ENCODE measurements around the gene BTNL3.

The BTNL3 gene

GRCh38 chr5:181035991-181036815 lies 47.6 kb downstream of the BTNL3 start:
- Histone ChIP-seq H3K4me3 (ENCODE audit: low read depth, low read length) (no peak overlapping the region), H3K4me1 (ENCODE audit: control insufficient read depth, insufficient read depth, low read length) (no peaks in the 10 kb centered on the region), H3K9me3 (ENCODE audit: control insufficient read depth, insufficient read depth, low read depth, low read length) (no peaks in the 10 kb centered on the region), H3K27ac (ENCODE audit: extremely low read depth, low read depth, low read length) (no peak overlapping the region), H3K36me3 (ENCODE audit: control insufficient read depth in 2 of 2, insufficient read depth in 1 of 2, low read length in 2 of 2) (no peaks in the 10 kb centered on the region)
- TF ChIP-seq ZNF239 (tag by site-specific recombination; IDR thresholded peaks at IDR 0.05) (no peak), ZNF211 (tag by site-specific recombination; IDR thresholded peaks at IDR 0.05; ENCODE audit: low read depth) (no peak), ZNF404 (tag by site-specific recombination; IDR thresholded peaks at IDR 0.05) (no peak), ZNF302 (tag by site-specific recombination; IDR thresholded peaks at IDR 0.05; ENCODE audit: low read depth) (no peak), ZNF121 (tag by site-specific recombination; IDR thresholded peaks at IDR 0.05) (no peak), ZNF544 (tag by site-specific recombination; IDR thresholded peaks at IDR 0.05) (no peak), ZNF362 (tag by site-specific recombination; IDR thresholded peaks at IDR 0.05) (no peak), ZNF184 (tag by site-specific recombination; IDR thresholded peaks at IDR 0.05) (no peak), SETDB1 (IDR thresholded peaks at IDR 0.05; ENCODE audit: insufficient read length, low read length) (no peak), ZNF2 (tag by site-specific recombination; IDR thresholded peaks at IDR 0.05) (no peak), ZNF785 (tag by site-specific recombination; IDR thresholded peaks at IDR 0.05) (no peak)
- POLR2A ChIA-PET = no interaction called here
- CTCF ChIA-PET = no interaction called here

GRCh38 chr5:181036816-181037364 lies 48.2 kb downstream of the BTNL3 start:
- POLR2A ChIA-PET = no interaction called here

More at GRCh38 chr5:181036816-181037364, 48.2 kb downstream of the BTNL3 start:
- no peaks in the 10 kb centered on the region for H3K4me1 ChIP-seq (ENCODE audit: control insufficient read depth, insufficient read depth, low read length)
- no peaks in the 10 kb centered on the region for H3K9me3 ChIP-seq (ENCODE audit: control insufficient read depth, insufficient read depth, low read depth, low read length)
- CTCF ChIA-PET = no interaction called here
- TF ChIP-seq ZNF837 (tag by site-specific recombination; IDR thresholded peaks at IDR 0.05) (no peak), SP2 (tag by site-specific recombination; IDR thresholded peaks at IDR 0.05) (no peak), ZNF768 (tag by site-specific recombination; IDR thresholded peaks at IDR 0.05) (no peak), ZNF692 (tag by site-specific recombination; IDR thresholded peaks at IDR 0.05) (no peak), PBX3 (CRISPR knock-in tag; IDR thresholded peaks at IDR 0.05) (no peak), PRDM6 (tag by site-specific recombination; IDR thresholded peaks at IDR 0.05) (no peak), ZNF701 (tag by site-specific recombination; IDR thresholded peaks at IDR 0.05) (no peak), INSM2 (tag by site-specific recombination; IDR thresholded peaks at IDR 0.05) (no peak)
- no peaks in the 10 kb centered on the region for H3K36me3 ChIP-seq (ENCODE audit: control insufficient read depth in 2 of 2, insufficient read depth in 1 of 2, low read length in 2 of 2)
- no peak overlapping the region for H3K4me3 ChIP-seq (ENCODE audit: low read depth, low read length)
- H3K27ac ChIP-seq (ENCODE audit: extremely low read depth, low read depth, low read length) = no peak overlapping the region
